ENCODE results near the gene RAMAC. TPM values are rescaled to one million over a fixed set of nuclear protein-coding genes. Genes with fewer than 3 reads are reported as not detected.

RAMAC gene
- total and polyA plus RNA-seq, 2 of the 4 experiments (the other 2 are of a cell fraction): 23.6 to 29.6 TPM

- H3K9ac ChIP-seq (ENCODE audit: low read depth, low read length): no peak overlapping the region
- ATAC-seq (ENCODE audit: low read depth) (no peak), DNase-seq (no peak)
- H4K91ac ChIP-seq (ENCODE audit: insufficient read depth, low read depth, low read length): no peak overlapping the region
- no peak overlapping the region for H2BK120ac ChIP-seq (ENCODE audit: low read depth, low read length)
- no peaks in the 10 kb centered on the region for H3K4me1 ChIP-seq (ENCODE audit: control insufficient read depth, insufficient read depth, low read length)
- TF ChIP-seq RFX5 (IDR thresholded peaks at IDR 0.05; ENCODE audit: low read depth, low read length): no peak
- no peak for TF ChIP-seq MXI1 (IDR thresholded peaks at IDR 0.05; ENCODE audit: borderline replicate concordance, low read depth, low read length)
- TF ChIP-seq POLR2A (IDR thresholded peaks at IDR 0.05; ENCODE audit: low read depth, low read length): no peak
- no peak for TF ChIP-seq FOS (IDR thresholded peaks at IDR 0.05; ENCODE audit: low read depth, low read length)
- TF ChIP-seq MAZ (IDR thresholded peaks at IDR 0.05; ENCODE audit: borderline replicate concordance, low read depth, low read length): no peak
- no peak for TF ChIP-seq RAD21 (IDR thresholded peaks at IDR 0.05; ENCODE audit: low read length)
- TF ChIP-seq CHD1 (IDR thresholded peaks at IDR 0.05; ENCODE audit: low read depth, low read length): no peak
- TF ChIP-seq NFE2L2 (IDR thresholded peaks at IDR 0.05; ENCODE audit: low read depth, low read length): no peak
- TF ChIP-seq MAFK (IDR thresholded peaks at IDR 0.05; ENCODE audit: low read depth, low read length): no peak
- no peak for TF ChIP-seq RCOR1 (IDR thresholded peaks at IDR 0.05; ENCODE audit: insufficient replicate concordance, low read length)
- no peak for TF ChIP-seq SMC3 (IDR thresholded peaks at IDR 0.05; ENCODE audit: low read depth, low read length)
- no peak for TF ChIP-seq ELK1 (IDR thresholded peaks at IDR 0.05; ENCODE audit: borderline replicate concordance, low read depth, low read length)
- TF ChIP-seq USF2 (IDR thresholded peaks at IDR 0.05; ENCODE audit: low read depth, low read length): no peak
- no peak for TF ChIP-seq CTCF (conservative IDR thresholded peaks at IDR 0.05; ENCODE audit: low read depth, low read length)
- TF ChIP-seq BHLHE40 (IDR thresholded peaks at IDR 0.05; ENCODE audit: low read depth, low read length): no peak
- TF ChIP-seq CEBPB (IDR thresholded peaks at IDR 0.05; ENCODE audit: low read depth, low read length): no peak
- H3K27me3 ChIP-seq (ENCODE audit: control insufficient read depth, insufficient read depth, low read length): peaks cover 6% of the 10 kb centered on the region; the same call in 1 of the 2 replicates
- no peak overlapping the region for H3K4ac ChIP-seq (ENCODE audit: low read depth, low read length)
- 83% methylated on average over 1 of the region's 3 CpGs; no CpG with 5 or more reads in 1 of the 2 experiments for WGBS, 2 experiments (ENCODE audit: extremely low coverage in 2 of 2, insufficient read length in 1 of 2)
- no peak overlapping the region for H3K18ac ChIP-seq (ENCODE audit: low read depth, low read length)
- H4K8ac ChIP-seq (ENCODE audit: low read depth in 2 of 2, low read length in 2 of 2): no peak overlapping the region
- H3K9me3 ChIP-seq (ENCODE audit: control insufficient read depth, insufficient read depth, low read length): no peaks in the 10 kb centered on the region
- no peak overlapping the region for H4K5ac ChIP-seq (ENCODE audit: low read depth, low read length)
- H2BK20ac ChIP-seq (ENCODE audit: low read depth, low read length): no peak overlapping the region
- H4K20me1 ChIP-seq (ENCODE audit: insufficient read depth, low read length): no peaks in the 10 kb centered on the region
- H3K36me3 ChIP-seq (ENCODE audit: control insufficient read depth, insufficient read depth, low read length): no peaks in the 10 kb centered on the region
- no peak overlapping the region for H2AK5ac ChIP-seq (ENCODE audit: low read depth, low read length)
- intact Hi-C loops (cut with micrococcal nuclease): no loop called here
- in situ Hi-C loops (cut with MboI; ENCODE audit: low sequenced_read_pairs): no loop called here
- no peak overlapping the region for H3K14ac ChIP-seq (replicated peaks; ENCODE audit: low read depth, low read length)
- dilution Hi-C loops (cut with HindIII; ENCODE audit: low sequenced_read_pairs, unreplicated experiment): no loop called here
- H3K4me2 ChIP-seq (ENCODE audit: low read depth, low read length): no peak overlapping the region
- POLR2A ChIA-PET (ENCODE audit: unreplicated experiment): no interaction called here
- H3K23ac ChIP-seq (ENCODE audit: low read depth, low read length): no peak overlapping the region
- H2AFZ ChIP-seq (replicated peaks; ENCODE audit: low read length, poor library complexity): no peak overlapping the region
- H3K79me1 ChIP-seq (ENCODE audit: low read depth in 1 of 2, low read length in 2 of 2): no peaks in the 10 kb centered on the region
- H3K4me3 ChIP-seq (ENCODE audit: insufficient read depth, low read depth, low read length): no peak overlapping the region
- no peak overlapping the region for H2BK15ac ChIP-seq (ENCODE audit: low read depth, low read length)
- no TSS peak for BruUV-seq (replicated peaks)
- CTCF ChIA-PET: interaction anchor here (0.7 kb wide), 1 partner anchor 280 kb away, joined by 3 read pairs; no protein-coding TSS in a partner anchor
- no peak overlapping the region for H2BK5ac ChIP-seq (ENCODE audit: low read depth, low read length, poor library complexity, severe bottlenecking)
- H3K9me1 ChIP-seq (ENCODE audit: insufficient read depth, low read length): no peaks in the 10 kb centered on the region
- H2AK9ac ChIP-seq (replicated peaks; ENCODE audit: low read depth, low read length, poor library complexity): no peak overlapping the region
- H3K27ac ChIP-seq (ENCODE audit: insufficient read depth, low read length): no peak overlapping the region
- no peak overlapping the region for H3K56ac ChIP-seq (ENCODE audit: extremely low read depth, insufficient read depth, low read length)
Observed at GRCh38 chr15:82960766-82961165, 25.2 kb upstream of the RAMAC start.
